Retinal pigment epithelial cell (primary cell): ENCODE results near the gene ITGA11.

Source experiments
- DNase-seq: peaks from one replicate; pipeline ENCODE4 v3.0.0-alpha.2; 2010; ENCODE audit warnings: low read depth
- H3K4me3 ChIP-seq: 2 replicates; pipeline ENCODE4 v1.5.1; 2011; ENCODE audit warnings: mild to moderate bottlenecking, low read length, control low read depth, moderate library complexity
- TF ChIP-seq, protein P1 (sequence below): conservative IDR thresholded peaks from 2 replicates; pipeline ENCODE4 v1.5.1; 2011; ENCODE audit warnings: low read depth, low read length, control low read depth, inconsistent platforms

The ITGA11 gene

DNA sequence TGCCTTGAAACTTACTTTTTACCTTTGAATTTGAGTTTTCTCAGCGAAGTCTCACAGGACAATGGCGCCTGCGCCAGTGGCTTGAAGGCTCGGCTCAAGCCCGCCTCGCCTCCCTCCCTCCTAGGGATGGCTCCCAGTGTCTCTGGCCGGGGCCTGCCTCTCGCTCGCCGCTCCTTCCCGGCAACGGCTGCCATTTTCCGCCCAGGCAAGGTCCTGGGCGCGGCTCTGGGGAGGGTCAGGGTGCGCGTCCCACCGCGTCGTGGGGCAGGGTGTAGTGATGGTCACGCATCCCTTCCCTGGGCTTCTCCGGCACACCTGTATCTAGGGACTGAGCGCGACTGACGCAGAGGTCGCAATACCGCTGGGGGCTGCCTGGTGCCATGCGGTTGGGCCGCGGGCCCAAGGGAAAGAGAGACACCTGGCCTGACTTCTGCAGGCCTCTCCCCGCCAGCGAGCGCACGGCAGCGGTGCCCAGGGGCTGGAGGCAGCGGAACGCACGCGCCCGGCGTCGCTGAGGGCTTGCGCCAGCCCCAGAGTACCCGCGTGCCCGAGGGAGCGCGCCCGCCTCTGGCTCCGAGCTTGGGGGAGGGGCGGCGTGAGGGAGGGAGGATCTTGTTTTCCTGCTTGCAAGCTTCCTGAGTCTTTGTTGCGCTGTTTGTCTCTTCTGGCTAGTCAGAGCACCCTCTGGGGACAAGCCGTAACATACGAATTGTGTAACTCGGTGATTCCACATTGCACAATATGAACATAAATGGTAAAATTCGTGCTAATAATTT, 175.1 kb downstream of the ITGA11 start:
- DNase-seq = no peak
- peak overlapping the region; percentile 62 for H3K4me3 ChIP-seq
- TF ChIP-seq, protein P1, sequence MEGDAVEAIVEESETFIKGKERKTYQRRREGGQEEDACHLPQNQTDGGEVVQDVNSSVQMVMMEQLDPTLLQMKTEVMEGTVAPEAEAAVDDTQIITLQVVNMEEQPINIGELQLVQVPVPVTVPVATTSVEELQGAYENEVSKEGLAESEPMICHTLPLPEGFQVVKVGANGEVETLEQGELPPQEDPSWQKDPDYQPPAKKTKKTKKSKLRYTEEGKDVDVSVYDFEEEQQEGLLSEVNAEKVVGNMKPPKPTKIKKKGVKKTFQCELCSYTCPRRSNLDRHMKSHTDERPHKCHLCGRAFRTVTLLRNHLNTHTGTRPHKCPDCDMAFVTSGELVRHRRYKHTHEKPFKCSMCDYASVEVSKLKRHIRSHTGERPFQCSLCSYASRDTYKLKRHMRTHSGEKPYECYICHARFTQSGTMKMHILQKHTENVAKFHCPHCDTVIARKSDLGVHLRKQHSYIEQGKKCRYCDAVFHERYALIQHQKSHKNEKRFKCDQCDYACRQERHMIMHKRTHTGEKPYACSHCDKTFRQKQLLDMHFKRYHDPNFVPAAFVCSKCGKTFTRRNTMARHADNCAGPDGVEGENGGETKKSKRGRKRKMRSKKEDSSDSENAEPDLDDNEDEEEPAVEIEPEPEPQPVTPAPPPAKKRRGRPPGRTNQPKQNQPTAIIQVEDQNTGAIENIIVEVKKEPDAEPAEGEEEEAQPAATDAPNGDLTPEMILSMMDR = no peak

- TF ChIP-seq, protein P1 = peak; percentile 81
Observed at GRCh38 chr15:68252925-68253534, 178.9 kb downstream of the ITGA11 start.

GRCh38 chr15:68249058-68249713, 182.8 kb downstream of the ITGA11 start:
- DNase-seq = no peak
- no peak overlapping the region for H3K4me3 ChIP-seq
- TF ChIP-seq, protein P1 = no peak

More at GRCh38 chr15:68252925-68253534, 178.9 kb downstream of the ITGA11 start:
- peak; percentile 51 for DNase-seq
- H3K4me3 ChIP-seq = no peak overlapping the region
